Activated CD8-positive, alpha-beta memory T cell treated with anti-CD3 and anti-CD28 coated beads for 24 hours (primary cell): Measurements from ENCODE around the gene RICTOR.

Experiments
- DNase-seq: peaks from one replicate; pipeline ENCODE4 v3.0.0-alpha.2; 2020

RICTOR gene, protein sequence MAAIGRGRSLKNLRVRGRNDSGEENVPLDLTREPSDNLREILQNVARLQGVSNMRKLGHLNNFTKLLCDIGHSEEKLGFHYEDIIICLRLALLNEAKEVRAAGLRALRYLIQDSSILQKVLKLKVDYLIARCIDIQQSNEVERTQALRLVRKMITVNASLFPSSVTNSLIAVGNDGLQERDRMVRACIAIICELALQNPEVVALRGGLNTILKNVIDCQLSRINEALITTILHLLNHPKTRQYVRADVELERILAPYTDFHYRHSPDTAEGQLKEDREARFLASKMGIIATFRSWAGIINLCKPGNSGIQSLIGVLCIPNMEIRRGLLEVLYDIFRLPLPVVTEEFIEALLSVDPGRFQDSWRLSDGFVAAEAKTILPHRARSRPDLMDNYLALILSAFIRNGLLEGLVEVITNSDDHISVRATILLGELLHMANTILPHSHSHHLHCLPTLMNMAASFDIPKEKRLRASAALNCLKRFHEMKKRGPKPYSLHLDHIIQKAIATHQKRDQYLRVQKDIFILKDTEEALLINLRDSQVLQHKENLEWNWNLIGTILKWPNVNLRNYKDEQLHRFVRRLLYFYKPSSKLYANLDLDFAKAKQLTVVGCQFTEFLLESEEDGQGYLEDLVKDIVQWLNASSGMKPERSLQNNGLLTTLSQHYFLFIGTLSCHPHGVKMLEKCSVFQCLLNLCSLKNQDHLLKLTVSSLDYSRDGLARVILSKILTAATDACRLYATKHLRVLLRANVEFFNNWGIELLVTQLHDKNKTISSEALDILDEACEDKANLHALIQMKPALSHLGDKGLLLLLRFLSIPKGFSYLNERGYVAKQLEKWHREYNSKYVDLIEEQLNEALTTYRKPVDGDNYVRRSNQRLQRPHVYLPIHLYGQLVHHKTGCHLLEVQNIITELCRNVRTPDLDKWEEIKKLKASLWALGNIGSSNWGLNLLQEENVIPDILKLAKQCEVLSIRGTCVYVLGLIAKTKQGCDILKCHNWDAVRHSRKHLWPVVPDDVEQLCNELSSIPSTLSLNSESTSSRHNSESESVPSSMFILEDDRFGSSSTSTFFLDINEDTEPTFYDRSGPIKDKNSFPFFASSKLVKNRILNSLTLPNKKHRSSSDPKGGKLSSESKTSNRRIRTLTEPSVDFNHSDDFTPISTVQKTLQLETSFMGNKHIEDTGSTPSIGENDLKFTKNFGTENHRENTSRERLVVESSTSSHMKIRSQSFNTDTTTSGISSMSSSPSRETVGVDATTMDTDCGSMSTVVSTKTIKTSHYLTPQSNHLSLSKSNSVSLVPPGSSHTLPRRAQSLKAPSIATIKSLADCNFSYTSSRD (N-terminal part only)

DNA sequence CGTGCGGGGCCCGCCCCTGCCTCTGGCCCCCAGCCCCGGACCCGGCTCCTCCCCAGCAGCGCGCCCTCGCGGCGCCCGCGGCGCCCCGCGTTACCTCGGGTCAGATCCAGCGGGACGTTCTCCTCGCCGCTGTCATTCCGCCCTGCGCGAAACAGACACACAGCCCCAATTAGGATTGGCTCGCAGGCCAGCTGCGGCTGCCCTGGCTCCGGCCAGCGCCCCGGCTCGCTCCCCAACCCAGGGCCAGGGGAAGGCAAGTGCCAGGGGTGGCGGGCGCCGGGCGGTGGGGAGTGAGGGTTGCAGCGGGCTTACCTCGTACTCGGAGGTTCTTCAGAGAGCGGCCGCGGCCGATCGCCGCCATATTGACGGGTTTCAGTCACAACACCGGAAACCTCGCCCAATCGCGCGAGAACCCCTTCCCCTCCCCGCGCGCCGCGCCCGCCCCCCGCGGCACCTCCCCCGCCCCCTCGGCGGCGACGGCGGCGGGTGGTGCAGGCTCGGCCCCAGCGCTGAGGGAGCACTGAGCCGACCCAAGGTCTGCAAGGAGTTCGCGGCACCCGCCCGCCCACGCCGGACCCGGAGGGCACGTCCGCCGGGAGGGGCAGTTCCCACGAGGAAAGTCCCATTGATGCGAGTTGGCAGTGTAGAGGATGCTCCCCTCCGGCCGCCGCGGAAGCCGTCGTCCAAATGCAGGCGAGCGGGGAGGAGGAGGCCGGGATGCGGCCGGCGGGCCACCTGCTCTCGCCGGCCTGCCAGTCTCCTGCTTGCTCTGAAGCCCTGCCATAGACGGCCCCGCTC lies at the start of gene RICTOR:
Gene RICTOR (minus strand): TSS at position 383 of the 798 bp plus-strand sequence. CDS start 22 bp downstream, at position 361.
- peak; percentile 97 for DNase-seq

DNA sequence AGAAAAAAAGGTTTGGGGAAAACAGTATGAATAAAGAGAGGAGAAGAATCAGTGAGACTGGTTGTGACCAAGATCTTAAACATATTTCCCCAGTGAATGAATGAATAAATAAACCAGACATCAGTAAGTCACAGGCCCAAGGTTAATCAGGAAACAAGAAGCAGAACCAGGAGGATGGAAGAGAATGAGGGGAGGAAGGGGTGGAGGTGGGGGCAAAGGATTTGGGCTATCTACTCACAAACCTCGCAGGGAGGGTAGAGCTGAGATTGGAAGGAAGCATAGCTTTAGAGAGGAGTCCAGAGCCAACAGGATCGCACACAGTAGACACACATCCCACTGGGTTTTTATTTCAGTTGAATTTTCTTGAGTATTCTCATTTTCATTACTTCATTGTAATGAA lies 47.7 kb upstream of the RICTOR start:
- no peak for DNase-seq

DNA sequence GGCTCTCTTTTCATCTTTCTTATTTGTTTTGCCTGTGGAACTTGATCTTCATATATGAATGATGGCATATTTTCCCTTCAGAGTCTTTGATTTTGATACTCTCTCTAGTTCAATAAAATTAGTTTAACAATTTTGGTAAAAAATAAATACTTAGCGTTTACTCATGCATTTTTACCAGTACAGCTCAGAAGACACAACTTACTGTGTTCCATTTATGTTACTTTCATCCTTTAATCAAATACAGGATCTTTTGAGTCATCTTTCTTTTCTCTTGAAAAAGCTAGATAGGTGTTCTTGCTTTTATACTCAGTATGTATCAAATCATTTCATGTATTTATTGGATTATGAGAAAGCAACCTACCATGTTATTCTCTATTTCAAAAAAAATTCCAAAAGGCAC lies 47.1 kb upstream of the RICTOR start:
- DNase-seq: no peak

DNA sequence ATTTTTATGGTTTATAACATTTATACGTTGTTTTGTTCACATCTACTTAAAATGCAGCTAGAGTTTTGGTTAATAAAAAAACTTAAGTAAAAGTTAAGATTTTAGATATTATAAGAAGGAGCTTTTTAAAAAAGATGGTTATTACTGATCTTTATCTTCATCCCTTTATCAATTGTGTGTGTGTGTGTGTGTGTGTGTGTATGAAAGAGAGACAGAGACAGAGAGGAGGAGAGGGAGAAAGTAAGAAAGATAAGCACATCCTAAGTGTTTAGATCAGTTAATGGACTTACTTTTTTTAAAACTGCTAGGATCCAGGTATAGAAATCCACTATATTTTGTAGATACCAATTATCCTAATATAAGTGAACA lies 45.8 kb upstream of the RICTOR start:
- no peak for DNase-seq

DNA sequence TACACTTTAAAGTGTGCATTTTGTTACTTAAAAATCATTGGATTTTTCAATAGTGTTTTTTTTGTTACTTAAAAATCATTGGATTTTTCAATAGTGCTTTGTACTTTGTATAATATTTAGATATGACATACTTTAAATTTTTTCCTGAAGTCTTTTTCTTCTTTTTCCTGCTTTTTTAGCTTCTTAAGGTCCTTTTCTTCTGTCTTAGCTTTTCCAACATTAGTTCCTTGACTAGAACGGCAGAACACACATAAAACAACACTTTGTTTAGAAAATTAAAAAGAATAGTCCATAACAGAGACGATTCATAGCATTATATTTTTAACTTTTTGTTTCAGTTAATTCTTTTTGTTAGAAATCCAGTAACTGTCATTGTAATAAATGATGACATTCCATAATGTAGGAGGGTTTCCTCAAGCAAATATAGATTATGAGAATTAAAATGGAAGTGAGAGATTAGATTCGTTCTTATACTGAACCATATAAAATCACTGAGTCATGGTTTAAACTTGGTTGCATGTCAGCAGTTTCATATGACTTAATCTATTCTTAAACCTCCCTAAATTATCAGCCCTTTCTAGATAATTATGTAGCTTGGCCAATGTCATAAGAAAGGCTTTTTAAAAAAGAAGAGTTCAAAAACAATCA lies 45.3 kb upstream of the RICTOR start:
- no peak for DNase-seq

DNA sequence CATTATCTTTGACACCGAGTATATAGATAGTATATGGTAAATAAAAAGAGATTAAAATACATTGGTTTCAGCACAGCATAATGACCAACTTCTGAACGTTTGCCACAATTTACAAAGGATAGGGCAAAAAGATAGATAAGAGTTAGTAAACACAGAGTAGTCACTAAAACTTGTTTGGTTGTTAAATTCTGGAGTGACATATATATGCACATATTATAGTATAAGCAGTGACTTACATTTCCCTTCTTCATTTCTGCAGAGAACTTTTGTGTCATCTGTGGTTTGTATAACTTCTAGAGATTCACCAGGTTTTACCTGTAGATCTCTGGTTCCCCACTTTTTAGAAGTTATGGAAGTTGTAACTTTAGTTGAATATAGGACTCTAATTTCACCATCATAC lies 44.4 kb upstream of the RICTOR start:
- no peak for DNase-seq

DNA sequence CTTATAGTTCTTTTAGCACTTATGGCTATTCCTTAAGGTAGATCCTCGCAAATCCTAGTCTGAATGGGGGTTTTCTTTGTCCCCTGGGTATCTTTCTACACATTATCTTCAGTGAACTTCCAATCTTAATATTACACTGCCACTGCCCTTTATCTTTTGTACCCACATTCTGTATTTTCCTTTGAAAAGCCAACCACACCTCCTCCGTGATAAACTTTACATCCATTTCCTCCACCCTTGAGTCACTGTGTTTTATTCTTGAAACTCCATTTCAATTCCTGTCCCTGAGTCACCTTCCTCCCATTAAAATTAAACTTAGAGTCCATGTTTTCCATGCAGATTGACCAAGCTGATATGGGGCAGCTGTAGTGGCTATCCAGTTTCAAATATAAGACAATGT lies 43.2 kb upstream of the RICTOR start:
- DNase-seq: no peak

DNA sequence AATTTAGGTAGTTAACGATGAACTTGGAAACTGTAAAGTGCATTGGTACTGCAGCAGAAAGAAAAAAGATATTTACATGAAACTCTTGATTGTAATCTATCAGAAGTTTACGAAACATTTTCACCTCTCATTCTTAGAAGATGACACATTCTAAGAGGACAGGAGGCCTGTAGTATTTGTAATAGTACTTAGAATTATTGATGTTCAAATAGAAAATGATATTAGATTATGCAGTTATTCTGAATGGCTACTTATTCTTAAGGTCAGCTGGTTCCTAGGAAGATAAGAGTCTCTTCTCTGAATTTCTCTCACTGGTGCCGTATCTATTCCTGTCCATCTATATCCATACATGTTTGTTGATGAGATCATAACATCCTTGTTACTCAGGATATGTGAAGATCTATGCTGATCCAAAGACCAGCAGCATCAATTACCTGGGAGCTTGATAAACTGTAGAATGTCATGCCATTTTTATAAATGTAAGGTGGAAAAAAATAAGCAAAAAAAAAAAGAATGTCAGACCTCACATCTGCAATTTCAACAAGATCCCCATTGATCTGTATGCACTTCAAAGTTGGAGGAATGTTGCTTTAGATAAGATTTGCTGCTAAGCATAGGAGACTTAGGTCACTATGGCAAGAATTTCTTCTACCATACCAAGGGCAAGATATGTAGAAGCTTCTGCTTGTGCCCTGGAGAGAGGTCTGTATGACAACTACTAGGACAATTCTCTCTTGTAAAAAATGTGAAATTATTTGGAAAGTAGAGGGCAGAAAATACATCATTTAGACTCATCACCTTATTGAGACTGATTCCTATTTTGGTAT lies 42.4 kb upstream of the RICTOR start:
- no peak for DNase-seq

DNA sequence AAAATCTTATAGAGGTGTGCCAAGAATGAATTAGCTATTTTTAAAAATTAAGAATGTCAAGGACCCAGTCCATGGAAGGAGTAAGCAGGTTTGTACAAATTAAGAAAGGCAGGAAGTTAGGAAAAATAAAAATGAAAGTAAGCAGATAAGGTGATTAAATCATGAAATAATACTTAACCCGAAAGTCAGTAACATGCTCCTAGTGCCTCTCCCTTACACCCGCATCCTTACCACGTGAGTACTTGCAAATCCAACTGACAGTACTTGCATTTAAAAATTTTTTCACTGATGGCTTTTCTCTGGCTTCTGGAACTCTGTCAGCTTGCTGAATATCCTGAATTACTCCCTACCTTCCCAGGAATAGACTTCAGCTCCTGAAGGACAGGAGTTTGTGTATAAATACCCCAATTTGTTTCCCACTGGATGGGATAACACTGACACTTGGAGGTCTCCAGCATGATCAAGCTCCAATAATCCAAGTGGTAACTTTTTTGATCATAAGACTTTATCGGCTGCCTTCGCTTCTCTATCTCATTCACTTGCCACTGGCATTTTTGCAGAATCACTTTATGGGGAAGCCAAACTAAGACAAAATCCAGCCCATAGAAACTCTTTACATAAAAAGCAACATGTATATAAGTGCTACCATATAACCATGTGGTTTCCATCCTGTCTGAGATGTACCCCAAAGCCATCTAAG lies 41.6 kb upstream of the RICTOR start:
- DNase-seq: no peak

DNA sequence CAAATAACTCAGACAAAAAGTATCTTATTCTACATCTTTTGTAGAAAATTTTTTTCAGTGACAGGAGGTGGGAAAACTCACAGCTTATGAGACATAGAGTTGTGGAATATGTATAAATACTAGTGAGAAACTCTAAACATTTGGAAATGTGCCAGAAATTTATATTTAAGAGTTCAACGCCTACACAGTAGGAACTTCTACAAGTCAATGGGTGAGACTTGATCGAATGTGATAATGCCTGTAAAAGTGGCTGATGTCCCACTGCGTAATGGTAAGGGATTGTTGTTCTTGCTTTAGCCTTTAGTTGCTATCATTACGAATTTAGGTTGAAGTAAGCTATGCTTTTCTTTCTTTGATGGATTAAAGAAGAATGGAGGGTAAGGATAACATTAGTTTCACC lies 40.0 kb upstream of the RICTOR start:
- DNase-seq: no peak

DNA sequence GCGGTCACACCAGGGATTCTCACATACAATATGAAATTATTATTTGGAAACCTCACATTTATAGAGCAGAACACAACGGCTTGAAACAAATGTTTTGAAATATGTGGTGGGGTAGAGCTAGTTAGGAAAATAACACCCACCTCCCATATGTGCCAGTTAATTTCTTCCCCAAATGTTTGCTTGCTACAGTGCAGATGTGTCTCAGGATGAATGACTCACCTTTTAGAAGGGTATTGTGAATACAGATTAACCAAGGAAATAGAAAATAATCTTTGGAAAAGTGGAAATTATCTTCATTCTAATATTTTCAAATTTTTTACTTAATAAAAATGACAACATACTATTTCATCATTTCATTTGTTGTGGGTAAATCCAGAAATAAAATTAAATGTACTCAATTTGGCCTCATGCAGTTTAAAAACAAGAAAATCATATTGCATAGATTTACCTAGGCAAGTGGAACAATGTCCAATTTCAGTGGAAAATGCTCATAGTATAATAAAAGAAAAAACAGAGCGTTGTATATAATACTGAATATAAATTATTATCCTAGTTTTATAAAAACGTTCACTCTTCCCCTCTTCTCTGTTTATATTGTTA lies 39.3 kb upstream of the RICTOR start:
- DNase-seq: no peak

DNA sequence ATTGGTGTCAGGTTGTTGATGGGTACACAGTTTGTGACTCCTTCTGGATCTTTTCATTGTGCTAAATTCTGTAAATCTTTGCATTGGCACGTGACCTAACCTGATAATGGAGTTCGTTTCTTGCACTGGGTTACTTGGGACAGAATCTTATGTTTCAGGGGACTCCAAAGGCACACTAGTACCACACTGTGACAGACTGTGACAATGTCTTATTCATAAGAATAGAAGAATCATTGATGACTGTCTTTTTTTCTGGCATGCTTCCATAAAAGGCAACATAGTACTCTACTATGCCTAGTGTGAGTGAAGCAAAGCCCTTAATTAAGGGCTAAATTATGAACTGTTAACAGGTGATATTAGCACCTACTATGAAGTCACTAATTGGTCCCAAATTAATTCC lies 35.4 kb upstream of the RICTOR start:
- no peak for DNase-seq

DNA sequence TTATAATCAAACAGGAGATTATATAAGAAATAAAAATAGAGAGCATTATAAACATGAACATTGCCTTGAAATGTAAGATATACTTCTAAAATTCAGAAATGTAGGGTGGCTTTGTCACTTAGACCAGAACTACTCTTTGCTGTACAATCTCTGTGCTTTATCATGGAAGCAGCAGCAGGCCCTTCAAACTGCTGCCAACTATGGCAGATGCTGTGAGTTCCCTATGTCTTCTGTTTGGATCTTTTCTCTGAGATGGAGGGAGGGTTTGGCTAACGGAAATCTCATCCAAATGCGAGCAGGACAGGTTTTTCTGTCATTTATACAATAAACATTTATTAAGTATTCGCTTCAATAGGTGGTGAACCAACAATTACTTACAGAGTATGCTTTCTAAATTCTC lies 34.8 kb upstream of the RICTOR start:
- no peak for DNase-seq

DNA sequence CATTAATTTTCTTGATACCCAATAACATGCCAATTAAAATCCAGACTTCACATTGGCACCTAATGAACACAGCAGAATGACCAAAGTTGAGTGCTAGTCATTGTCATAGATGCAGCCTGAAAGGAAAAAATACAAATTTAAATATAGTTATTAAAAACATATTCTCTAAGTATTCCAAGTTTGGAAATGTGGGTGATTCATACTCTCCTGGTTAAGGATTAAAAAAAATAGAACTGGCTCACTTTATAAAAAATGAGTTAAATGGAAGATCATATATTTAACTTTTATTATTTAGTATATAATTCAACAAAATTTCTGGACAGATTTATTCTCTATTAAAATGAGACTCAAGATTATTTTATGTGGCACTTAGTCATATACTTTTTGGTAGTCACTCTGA lies 33.2 kb upstream of the RICTOR start:
- DNase-seq: no peak

DNA sequence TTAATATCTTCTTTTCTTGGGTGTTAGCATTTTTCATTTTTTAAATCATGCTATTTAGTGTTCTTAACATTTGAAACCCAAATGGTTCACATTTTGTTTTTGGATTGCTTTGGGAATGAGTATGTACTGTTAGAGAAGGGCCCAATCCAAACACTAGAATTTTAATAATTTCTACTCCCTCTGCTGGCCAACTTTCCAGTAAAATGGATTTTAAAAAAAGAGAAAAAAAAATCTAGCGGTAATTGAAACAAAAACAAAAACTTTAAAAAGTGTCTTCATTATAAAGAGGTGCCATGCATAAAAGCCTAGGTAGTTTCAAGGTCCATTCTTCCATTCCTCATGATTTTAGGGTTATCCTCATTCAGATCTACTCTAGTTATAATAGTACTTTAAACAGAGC lies 32.1 kb upstream of the RICTOR start:
- no peak for DNase-seq

DNA sequence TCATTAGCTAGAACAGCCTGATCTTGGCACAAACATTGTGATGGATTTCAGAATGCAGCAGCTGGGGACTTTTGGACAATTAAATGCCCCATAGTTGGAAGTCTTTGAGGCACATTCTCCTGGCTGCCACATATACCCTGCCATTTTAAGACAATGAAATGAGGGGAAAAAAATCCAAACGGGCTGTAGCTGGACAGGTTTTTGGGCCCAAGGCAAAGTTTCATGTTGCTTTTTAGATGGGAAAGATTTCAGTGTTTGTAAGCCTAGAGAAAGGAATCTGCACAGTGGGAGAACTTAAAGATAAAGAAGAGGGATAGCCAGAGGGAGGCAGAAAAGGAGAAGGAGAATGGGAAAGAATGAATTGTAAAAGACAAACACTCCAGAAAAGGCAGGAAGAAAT lies 30.0 kb upstream of the RICTOR start:
- DNase-seq: no peak

DNA sequence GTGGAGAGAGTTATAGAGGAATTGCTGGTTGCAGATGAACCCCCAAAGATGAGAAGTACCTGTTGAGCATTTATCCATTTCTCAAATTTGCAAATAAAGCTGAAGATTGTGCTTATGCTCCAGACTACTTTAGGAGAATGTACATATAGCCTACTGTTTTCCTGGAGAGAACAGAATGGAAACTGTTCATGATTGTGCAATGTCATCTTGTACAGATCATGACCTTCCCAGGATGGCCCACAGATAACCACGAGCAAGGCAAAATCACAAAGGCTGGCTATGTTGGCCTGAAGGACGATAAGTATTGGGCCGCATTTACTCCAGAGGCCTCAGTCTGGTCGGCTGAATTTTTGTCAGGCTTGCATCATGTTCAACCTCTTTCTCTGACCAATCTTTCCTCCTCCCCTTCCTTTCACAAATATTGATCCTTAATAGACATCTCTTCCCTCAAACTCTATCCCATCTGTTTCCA lies 28.5 kb upstream of the RICTOR start:
- DNase-seq: no peak

DNA sequence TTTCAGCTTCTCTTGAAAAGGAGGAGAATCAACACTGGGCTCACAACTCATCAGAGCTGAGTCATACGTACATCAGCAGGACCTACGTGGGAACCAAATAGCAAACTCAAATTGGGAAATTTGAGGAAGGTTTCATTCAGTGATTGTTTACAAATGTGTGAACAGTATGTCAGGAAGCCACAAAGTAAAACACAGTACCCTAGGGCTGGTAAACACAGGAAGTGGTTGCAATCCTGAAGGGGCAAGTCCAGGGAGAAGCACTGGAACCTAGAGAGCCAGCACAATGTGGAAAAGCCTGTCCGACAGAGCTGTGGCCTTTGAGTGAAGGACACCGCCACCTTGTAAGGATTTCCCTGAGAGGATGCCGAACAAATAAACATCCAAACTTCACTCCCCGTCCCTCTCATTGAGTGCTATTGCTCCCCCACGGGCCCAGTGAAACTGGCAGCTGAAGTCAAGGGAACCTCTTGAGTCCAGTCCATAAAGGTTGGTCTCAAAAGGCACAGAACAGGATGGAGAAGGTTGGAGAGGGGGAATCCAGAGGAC lies 26.7 kb upstream of the RICTOR start:
- DNase-seq: no peak

DNA sequence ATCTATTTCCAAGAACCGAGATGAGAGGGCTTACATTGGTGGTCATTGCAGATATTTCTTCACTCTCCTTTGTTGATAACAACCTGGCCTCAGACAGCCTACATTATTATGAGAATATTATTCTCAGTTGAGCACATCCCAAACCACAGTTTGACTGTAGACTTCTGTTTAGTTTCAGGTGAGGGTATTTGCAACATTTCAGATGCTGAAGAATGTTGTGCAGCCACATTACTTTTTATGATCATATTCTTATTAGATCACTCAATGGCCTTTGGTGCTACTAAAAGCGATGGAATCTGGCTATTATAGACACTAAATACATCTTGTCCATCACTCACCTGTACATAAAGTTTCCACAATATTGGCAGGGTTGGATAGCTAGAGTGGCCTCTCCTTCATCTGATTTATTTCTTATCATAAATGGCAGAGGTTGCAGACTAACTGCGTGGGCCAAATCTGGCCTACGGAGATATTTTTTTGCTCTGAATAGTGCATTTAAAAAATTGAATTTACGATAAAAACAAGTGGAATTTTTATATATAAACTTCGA lies 26.2 kb upstream of the RICTOR start:
- DNase-seq: no peak
